Hair follicular keratinocyte (primary cell): ENCODE data around the gene ZNF516. TPM values are rescaled to one million over a fixed set of nuclear protein-coding genes. Genes with fewer than 3 reads are reported as not detected.

ENCODE experiments used
- total RNA-seq: library from RNA; depleted of rRNA; stranded (reverse); fragments of >200 nt; gene quantifications from 2 replicates; pipeline ENCODE4 v1.2.3, GENCODE V29; 2015

ZNF516 gene
- 19.4 and 24.2 TPM in 2 replicates for total RNA-seq

GRCh38 chr18:76495006-76495370 lies at the start of gene ZNF516:
ZNF516 (minus strand) TSS chr18:76495242; CDS start chr18:76443054, 52,188 bp downstream.

